BE2C (cell line): ENCODE results near the gene DLG2.

ENCODE experiments used
- DNase-seq: peaks from one replicate; pipeline ENCODE4 v3.0.0-alpha.2; 2020
- H3K27me3 ChIP-seq: fragments of 250-450 bp; sonication (Bioruptor Pico); 2 replicates; pipeline ENCODE4 v1.5.1; 2020; ENCODE audit warnings: mild to moderate bottlenecking
- H3K36me3 ChIP-seq: fragments of 250-450 bp; sonication (Bioruptor Pico); 2 replicates; pipeline ENCODE4 v1.5.1; 2020; ENCODE audit warnings: mild to moderate bottlenecking
- H3K4me1 ChIP-seq: fragments of 250-450 bp; sonication (Bioruptor Pico); 2 replicates; pipeline ENCODE4 v1.5.1; 2020
- H3K4me3 ChIP-seq: 2 replicates; pipeline ENCODE4 v1.5.1; 2011; ENCODE audit warnings: low read depth, low read length
- H3K9me3 ChIP-seq: fragments of 250-450 bp; sonication (Bioruptor Pico); 2 replicates; pipeline ENCODE4 v1.5.1; 2020
- TF ChIP-seq, protein P1 (sequence below): IDR thresholded peaks from 2 replicates; pipeline ENCODE4 v1.5.1; 2012; ENCODE audit warnings: mild to moderate bottlenecking, low read depth, low read length

Gene DLG2

DNA sequence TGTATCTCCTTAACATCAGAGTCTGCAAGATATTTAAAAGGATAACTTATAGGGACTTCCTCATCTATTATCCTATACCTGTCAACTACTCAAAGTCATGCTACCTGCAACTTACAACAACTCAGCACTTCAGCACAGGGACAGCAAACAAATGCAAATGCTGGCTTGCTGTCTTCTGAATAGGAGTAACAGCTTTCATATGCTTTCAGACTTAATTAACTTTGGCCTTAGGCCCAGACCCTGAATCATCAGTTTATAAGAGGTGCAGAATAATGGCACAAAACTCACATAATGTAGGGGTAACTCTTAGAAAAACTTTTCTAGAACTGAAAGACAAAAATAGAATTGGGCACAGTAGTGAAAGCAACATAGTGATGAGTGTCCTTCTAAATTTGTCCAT is 953.4 kb downstream of the DLG2 start:
- no peak overlapping the region for H3K4me3 ChIP-seq
- H3K36me3 ChIP-seq, result no peaks in the 10 kb centered on the region
- no peak for DNase-seq
- TF ChIP-seq, protein P1, sequence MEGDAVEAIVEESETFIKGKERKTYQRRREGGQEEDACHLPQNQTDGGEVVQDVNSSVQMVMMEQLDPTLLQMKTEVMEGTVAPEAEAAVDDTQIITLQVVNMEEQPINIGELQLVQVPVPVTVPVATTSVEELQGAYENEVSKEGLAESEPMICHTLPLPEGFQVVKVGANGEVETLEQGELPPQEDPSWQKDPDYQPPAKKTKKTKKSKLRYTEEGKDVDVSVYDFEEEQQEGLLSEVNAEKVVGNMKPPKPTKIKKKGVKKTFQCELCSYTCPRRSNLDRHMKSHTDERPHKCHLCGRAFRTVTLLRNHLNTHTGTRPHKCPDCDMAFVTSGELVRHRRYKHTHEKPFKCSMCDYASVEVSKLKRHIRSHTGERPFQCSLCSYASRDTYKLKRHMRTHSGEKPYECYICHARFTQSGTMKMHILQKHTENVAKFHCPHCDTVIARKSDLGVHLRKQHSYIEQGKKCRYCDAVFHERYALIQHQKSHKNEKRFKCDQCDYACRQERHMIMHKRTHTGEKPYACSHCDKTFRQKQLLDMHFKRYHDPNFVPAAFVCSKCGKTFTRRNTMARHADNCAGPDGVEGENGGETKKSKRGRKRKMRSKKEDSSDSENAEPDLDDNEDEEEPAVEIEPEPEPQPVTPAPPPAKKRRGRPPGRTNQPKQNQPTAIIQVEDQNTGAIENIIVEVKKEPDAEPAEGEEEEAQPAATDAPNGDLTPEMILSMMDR, result no peak
- no peaks in the 10 kb centered on the region for H3K4me1 ChIP-seq
- no peaks in the 10 kb centered on the region for H3K9me3 ChIP-seq
- no peaks in the 10 kb centered on the region; the same call in none of the 2 replicates for H3K27me3 ChIP-seq

DNA sequence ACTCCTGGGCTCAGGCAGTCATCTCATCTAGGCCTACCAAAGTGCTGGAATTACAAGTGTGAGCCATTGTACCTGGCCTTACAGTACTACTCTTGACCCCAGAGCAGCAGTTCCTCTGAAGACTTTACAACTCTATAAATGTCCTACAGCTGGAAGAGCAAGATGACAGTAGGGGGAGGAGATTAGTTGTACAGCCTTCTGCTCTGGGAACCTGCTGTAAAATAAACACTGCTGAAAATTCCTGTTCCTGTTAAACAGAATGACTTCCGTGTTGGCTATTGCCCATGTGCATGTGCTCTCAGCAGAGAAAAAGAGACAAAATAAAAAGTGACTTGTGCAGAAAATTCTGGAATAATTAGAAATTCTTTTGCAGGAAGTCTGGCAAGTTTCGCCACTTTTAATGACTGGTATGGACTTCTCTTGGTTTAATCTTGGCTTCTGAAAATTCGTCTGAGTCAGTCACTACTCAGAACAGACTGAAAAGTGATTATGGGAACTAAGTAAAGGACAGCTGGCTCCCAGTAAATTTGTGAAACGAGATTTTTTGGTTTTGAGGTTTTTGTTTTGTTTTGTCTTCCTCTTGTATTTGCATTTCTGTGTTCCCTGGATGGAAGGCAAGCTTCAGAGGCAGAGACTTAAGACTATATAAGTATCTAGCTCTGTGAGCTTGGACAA is 955.7 kb downstream of the DLG2 start:
- H3K4me3 ChIP-seq, result no peak overlapping the region
- TF ChIP-seq, protein P1, result no peak
- H3K27me3 ChIP-seq, result no peaks in the 10 kb centered on the region; the same call in 1 of the 2 replicates
- no peak for DNase-seq
- no peaks in the 10 kb centered on the region for H3K9me3 ChIP-seq
- no peaks in the 10 kb centered on the region for H3K36me3 ChIP-seq
- H3K4me1 ChIP-seq, result no peaks in the 10 kb centered on the region

DNA sequence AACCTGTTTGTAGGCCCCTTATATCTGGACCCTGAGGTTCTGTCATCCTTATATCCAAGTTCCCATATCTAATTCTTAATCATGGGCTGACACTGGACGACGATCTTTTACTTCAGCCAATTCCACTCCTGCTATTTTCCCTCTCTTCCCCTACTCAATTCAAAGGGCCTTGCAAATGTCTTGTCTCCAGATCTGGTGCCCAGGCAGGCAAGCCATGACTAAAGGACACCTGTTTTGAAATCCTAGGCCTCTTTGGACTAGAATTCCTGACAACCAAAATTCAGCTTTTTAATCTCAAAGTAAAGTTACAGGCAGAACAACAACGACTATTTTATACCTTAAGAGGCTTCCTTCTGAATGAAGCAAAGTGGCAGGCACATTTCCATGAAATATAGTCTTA is 963.4 kb downstream of the DLG2 start:
- TF ChIP-seq, protein P1, result no peak

DNA sequence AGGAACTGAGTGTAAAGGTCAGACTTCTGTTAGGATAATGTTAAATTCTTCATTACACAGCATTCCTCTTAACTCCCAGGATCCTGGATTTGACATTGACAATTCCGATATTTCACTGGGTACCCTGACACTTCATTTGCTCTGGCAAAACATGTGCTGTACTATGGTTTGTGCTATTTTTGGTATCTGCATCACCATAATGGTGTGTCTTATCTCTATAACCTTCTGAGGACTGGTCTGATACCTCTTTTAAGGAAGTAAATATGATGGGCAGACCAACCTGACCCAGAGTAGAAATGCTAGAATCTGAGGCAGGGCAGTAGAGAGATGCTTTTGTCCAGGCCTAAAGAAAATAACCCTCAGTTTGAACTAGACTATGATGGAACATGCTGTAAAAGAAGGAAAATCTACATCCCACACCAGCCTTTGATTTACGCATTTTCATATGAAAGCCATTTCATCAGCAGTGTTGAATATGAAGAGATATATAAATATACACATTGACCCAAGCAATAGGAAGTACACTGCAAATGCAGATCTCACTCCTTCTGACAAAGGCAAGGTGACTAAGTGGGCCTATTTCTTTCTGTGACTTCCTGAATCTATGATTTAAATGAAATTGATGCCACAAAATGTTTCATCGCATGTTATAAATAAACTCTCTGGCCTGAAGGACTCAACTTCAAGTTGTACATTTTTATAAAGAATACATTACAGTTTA is 966.7 kb downstream of the DLG2 start:
- TF ChIP-seq, protein P1, result no peak
- H3K9me3 ChIP-seq, result no peaks in the 10 kb centered on the region
- no peaks in the 10 kb centered on the region for H3K36me3 ChIP-seq
- no peaks in the 10 kb centered on the region for H3K4me1 ChIP-seq
- H3K4me3 ChIP-seq, result no peak overlapping the region
- H3K27me3 ChIP-seq, result no peaks in the 10 kb centered on the region
- DNase-seq, result no peak

More for the DNA sequence above, 963.4 kb downstream of the DLG2 start:
- Histone ChIP-seq H3K9me3 (no peaks in the 10 kb centered on the region), H3K4me3 (no peak overlapping the region), H3K36me3 (no peaks in the 10 kb centered on the region), H3K4me1 (no peaks in the 10 kb centered on the region), H3K27me3 (no peaks in the 10 kb centered on the region)
- DNase-seq, result no peak

DNA sequence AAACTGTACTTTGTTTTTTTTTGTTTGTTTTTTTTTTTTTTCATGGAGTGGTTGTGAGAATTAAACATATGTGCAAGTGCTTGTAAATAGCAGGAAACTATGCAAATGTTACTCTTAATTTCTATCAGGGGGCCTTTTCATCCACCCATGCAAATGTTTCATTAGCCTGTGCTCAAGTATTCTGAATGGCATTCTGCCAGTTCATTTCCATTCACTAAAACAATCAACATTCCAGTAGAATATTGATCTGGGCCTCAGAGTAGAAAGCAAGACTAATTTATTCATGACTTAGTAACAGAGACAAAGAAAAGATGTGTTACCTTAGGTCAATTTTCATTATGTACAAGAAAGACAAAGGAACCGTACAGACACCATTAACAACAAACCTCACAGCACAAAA is 971.4 kb downstream of the DLG2 start:
- no peak for DNase-seq
- H3K36me3 ChIP-seq, result no peaks in the 10 kb centered on the region
- no peaks in the 10 kb centered on the region for H3K27me3 ChIP-seq
- H3K9me3 ChIP-seq, result no peaks in the 10 kb centered on the region
- no peaks in the 10 kb centered on the region for H3K4me1 ChIP-seq
- TF ChIP-seq, protein P1, result no peak
- H3K4me3 ChIP-seq, result no peak overlapping the region

DNA sequence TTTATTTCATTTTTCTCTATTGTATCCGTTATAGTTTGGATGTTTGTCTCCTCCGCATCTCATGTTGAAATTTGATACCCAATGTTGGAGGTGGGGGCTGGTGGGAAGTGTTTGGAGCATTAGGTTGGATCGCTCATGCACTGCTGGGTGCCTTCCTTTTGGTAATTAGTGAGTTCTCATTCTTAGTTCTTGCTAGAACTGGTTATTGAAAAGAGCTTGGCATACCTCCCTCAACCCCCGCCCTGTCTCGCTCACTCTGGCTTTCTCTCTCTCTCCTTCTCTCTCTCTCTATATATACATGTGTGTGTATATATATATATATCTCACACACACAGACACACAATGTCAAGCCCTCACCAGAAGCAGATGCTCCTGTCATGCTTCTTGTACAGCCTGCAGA is 978.7 kb downstream of the DLG2 start:
- Histone ChIP-seq H3K4me3 (no peak overlapping the region), H3K4me1 (no peaks in the 10 kb centered on the region), H3K36me3 (no peaks in the 10 kb centered on the region), H3K27me3 (no peaks in the 10 kb centered on the region), H3K9me3 (no peaks in the 10 kb centered on the region)
- DNase-seq, result no peak
- TF ChIP-seq, protein P1, result no peak
